Astrocyte (in vitro differentiated cells and primary cell): Measurements from ENCODE around the gene CRYBB2.

Experiments used
- EZH2 ChIP-seq: IDR thresholded peaks from 2 replicates; pipeline ENCODE4 v1.6.1; 2012; ENCODE audit warnings: mild to moderate bottlenecking, low read length, inconsistent platforms; ENCODE audit not compliant: insufficient read depth
- TF ChIP-seq, protein P1 (sequence below): IDR thresholded peaks from 2 replicates; pipeline ENCODE4 v1.5.1; 2011; ENCODE audit warnings: low read depth, mild to moderate bottlenecking, inconsistent platforms, low read length, moderate library complexity; ENCODE audit not compliant: insufficient read depth

DNA sequence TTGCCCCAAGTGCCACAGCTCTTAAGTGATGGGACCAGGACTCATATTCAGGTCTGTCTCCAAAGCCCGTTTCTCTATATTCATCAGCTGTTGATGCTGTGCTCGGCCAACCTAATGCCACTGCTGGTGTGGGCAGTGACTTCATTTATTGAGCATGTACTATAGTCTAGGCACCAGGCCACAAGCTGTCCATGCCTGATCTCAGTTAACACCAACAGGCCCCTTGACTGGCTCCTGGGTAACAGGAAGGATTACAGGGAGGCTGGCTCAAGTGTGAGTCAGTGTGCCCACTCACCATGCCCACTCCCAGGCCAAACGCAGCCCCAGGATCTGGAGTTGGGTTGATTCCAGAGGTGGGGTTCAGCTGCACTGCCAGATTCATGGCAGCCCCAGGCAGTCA is 8.6 kb upstream of the CRYBB2 start:
- TF ChIP-seq, protein P1, sequence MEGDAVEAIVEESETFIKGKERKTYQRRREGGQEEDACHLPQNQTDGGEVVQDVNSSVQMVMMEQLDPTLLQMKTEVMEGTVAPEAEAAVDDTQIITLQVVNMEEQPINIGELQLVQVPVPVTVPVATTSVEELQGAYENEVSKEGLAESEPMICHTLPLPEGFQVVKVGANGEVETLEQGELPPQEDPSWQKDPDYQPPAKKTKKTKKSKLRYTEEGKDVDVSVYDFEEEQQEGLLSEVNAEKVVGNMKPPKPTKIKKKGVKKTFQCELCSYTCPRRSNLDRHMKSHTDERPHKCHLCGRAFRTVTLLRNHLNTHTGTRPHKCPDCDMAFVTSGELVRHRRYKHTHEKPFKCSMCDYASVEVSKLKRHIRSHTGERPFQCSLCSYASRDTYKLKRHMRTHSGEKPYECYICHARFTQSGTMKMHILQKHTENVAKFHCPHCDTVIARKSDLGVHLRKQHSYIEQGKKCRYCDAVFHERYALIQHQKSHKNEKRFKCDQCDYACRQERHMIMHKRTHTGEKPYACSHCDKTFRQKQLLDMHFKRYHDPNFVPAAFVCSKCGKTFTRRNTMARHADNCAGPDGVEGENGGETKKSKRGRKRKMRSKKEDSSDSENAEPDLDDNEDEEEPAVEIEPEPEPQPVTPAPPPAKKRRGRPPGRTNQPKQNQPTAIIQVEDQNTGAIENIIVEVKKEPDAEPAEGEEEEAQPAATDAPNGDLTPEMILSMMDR = no peak
- no peak for TF ChIP-seq EZH2
